Measurements from ENCODE around the gene BBC3.
A peak's percentile ranks its signal among the peaks of the same experiment; 100 is the strongest.

Gene BBC3

GRCh38 chr19:47239152-47239551, 8.2 kb upstream of the BBC3 start:
- TF ChIP-seq CTCF (IDR thresholded peaks at IDR 0.05; ENCODE audit: borderline replicate concordance, insufficient read depth, low read depth, low read length) = no peak
- H3K4me3 ChIP-seq (ENCODE audit: low read depth, low read length) = no peak overlapping the region

- no peak for TF ChIP-seq CTCF (IDR thresholded peaks at IDR 0.05; ENCODE audit: borderline replicate concordance, insufficient read depth, low read depth, low read length)
- H3K4me3 ChIP-seq (ENCODE audit: low read depth, low read length) = no peak overlapping the region
Measured at GRCh38 chr19:47236072-47236675, 5.2 kb upstream of the BBC3 start.

- H3K4me3 ChIP-seq (ENCODE audit: low read depth, low read length) = no peak overlapping the region
- TF ChIP-seq CTCF (IDR thresholded peaks at IDR 0.05; ENCODE audit: borderline replicate concordance, insufficient read depth, low read depth, low read length) = no peak
Measured at GRCh38 chr19:47232422-47233211, 1.6 kb upstream of the BBC3 start.

GRCh38 chr19:47231215-47232054, 436 bp upstream of the BBC3 start:
- no peak for TF ChIP-seq CTCF (IDR thresholded peaks at IDR 0.05; ENCODE audit: borderline replicate concordance, insufficient read depth, low read depth, low read length)
- H3K4me3 ChIP-seq (ENCODE audit: low read depth, low read length) = peak overlapping the region; percentile 45

- TF ChIP-seq CTCF (IDR thresholded peaks at IDR 0.05; ENCODE audit: borderline replicate concordance, insufficient read depth, low read depth, low read length) = peak; percentile 89
- H3K4me3 ChIP-seq (ENCODE audit: low read depth, low read length) = peak overlapping the region; percentile 86
Measured at GRCh38 chr19:47230054-47230920, 712 bp downstream of the BBC3 start.

- no peak for TF ChIP-seq CTCF (IDR thresholded peaks at IDR 0.05; ENCODE audit: borderline replicate concordance, insufficient read depth, low read depth, low read length)
- peak overlapping the region; percentile 86 for H3K4me3 ChIP-seq (ENCODE audit: low read depth, low read length)
Measured at GRCh38 chr19:47229676-47230053, 1.3 kb downstream of the BBC3 start.
